Cardiac fibroblast (primary cell): ENCODE results near the gene MRPL24.

Experiments
- DNase-seq, 2 donors: peaks; one replicate each; pipeline versions ENCODE4 v3.0.0 to v3.0.0-alpha.2; 2010; ENCODE audit warnings: low read depth in 2 of 2
- H3K4me3 ChIP-seq, 2 donors: replicated peaks in 1 of 2; 1 replicate in 1 of 2; 2 replicates in 1 of 2; pipeline ENCODE4 v1.5.1; 2011; ENCODE audit warnings: low read depth in 2 of 2, low read length in 2 of 2, mild to moderate bottlenecking in 2 of 2, moderate library complexity in 1 of 2
- CTCF ChIP-seq: IDR thresholded peaks from one replicate; pipeline ENCODE4 v1.5.1; 2011; ENCODE audit warnings: low read depth, mild to moderate bottlenecking, low read length, inconsistent platforms

MRPL24 gene

GRCh38 chr1:156747742-156748669 is 7.1 kb upstream of the MRPL24 start:
- H3K4me3 ChIP-seq: peak overlapping the region; percentile 87 to 94
- peak in 1 of 2 donors; percentile 48 for DNase-seq
- no peak for TF ChIP-seq CTCF

- no peak for TF ChIP-seq CTCF
- peak overlapping the region; percentile 51 to 94 for H3K4me3 ChIP-seq
- peak; percentile 96 to 98 for DNase-seq
Measured at GRCh38 chr1:156746728-156747631, 6.1 kb upstream of the MRPL24 start.

GRCh38 chr1:156746406-156746727 is 5.5 kb upstream of the MRPL24 start:
- H3K4me3 ChIP-seq: peak overlapping the region; percentile 6 to 54
- no peak for TF ChIP-seq CTCF
- DNase-seq: no peak

GRCh38 chr1:156745881-156746280 is 5.0 kb upstream of the MRPL24 start:
- no peak for DNase-seq
- no peak overlapping the region for H3K4me3 ChIP-seq
- no peak for TF ChIP-seq CTCF

- H3K4me3 ChIP-seq: no peak overlapping the region
- DNase-seq: no peak
- TF ChIP-seq CTCF: no peak
Measured at GRCh38 chr1:156744786-156745419, 4.0 kb upstream of the MRPL24 start.

GRCh38 chr1:156744344-156744743 is 3.5 kb upstream of the MRPL24 start:
- TF ChIP-seq CTCF: no peak
- DNase-seq: no peak
- H3K4me3 ChIP-seq: no peak overlapping the region
